GM12891 (cell line): ENCODE results near the gene SLC1A2.

Source experiments
- DNase-seq: peaks from one replicate; pipeline ENCODE4 v3.0.0; 2011; ENCODE audit warnings: low spot score; ENCODE audit not compliant: insufficient read length
- FAIRE-seq: peaks from 2 replicates; lab custom pipeline; 2011; peaks lifted over from hg19 to GRCh38; lab: Jason Lieb, UNC
- PAX5 ChIP-seq: IDR thresholded peaks from 2 replicates; pipeline ENCODE4 v1.6.1; 2011; ENCODE audit warnings: low read length, moderate library complexity, mild to moderate bottlenecking; ENCODE audit not compliant: insufficient read depth, severe bottlenecking
- POLR2A ChIP-seq: IDR thresholded peaks from 2 replicates; pipeline ENCODE4 v1.6.1; 2011; ENCODE audit warnings: low read depth, low read length, control low read depth
- POLR2AphosphoS5 ChIP-seq: IDR thresholded peaks from 2 replicates; pipeline ENCODE4 v1.6.1; 2011; ENCODE audit warnings: low read depth, low read length, control low read depth
- POU2F2 ChIP-seq: IDR thresholded peaks from 2 replicates; pipeline ENCODE4 v1.6.1; 2011; ENCODE audit warnings: low read depth, mild to moderate bottlenecking, control low read depth, low read length, moderate library complexity
- SPI1 ChIP-seq: IDR thresholded peaks from 2 replicates; pipeline ENCODE4 v1.6.1; 2011; ENCODE audit warnings: low read depth, low read length, control low read depth
- TAF1 ChIP-seq: IDR thresholded peaks from 2 replicates; pipeline ENCODE4 v1.6.1; 2011; ENCODE audit warnings: low read depth, low read length, control low read depth

SLC1A2 gene

GRCh38 chr11:35218956-35219355 is 200.4 kb downstream of the SLC1A2 start:
- DNase-seq = no peak
- no peak for FAIRE-seq
- no peak; the same call in 1 of the 2 replicates for TF ChIP-seq POLR2AphosphoS5
- TF ChIP-seq POLR2A = peak; percentile 41; the same call in 1 of the 2 replicates

GRCh38 chr11:35216962-35217678 is 202.2 kb downstream of the SLC1A2 start:
- DNase-seq (no peak), FAIRE-seq (peak; percentile 62)
- TF ChIP-seq POLR2AphosphoS5 (no peak), SPI1 (peak; percentile 57)

GRCh38 chr11:35215945-35216344 is 203.4 kb downstream of the SLC1A2 start:
- DNase-seq (no peak), FAIRE-seq (no peak)
- TF ChIP-seq POLR2AphosphoS5 (no peak), POLR2A (no peak), SPI1 (no peak), POU2F2 (no peak), PAX5 (no peak), TAF1 (no peak)

GRCh38 chr11:35214792-35215193 is 204.6 kb downstream of the SLC1A2 start:
- TF ChIP-seq POU2F2 = 0 out of 2 replicates have a peak, but pooled peaks have one; percentile 21
- no peak for TF ChIP-seq TAF1
- no peak for TF ChIP-seq POLR2A
- TF ChIP-seq POLR2AphosphoS5 = no peak
- TF ChIP-seq SPI1 = no peak
- TF ChIP-seq PAX5 = no peak
- DNase-seq = no peak
- peak; percentile 13 for FAIRE-seq

GRCh38 chr11:35214226-35214770 is 205.1 kb downstream of the SLC1A2 start:
- TF ChIP-seq PAX5 (no peak), POLR2AphosphoS5 (no peak), POU2F2 (no peak), POLR2A (no peak), TAF1 (no peak), SPI1 (no peak)
- DNase-seq = no peak

GRCh38 chr11:35211952-35212351 is 207.4 kb downstream of the SLC1A2 start:
- FAIRE-seq (no peak), DNase-seq (no peak)
- TF ChIP-seq POLR2A (no peak), SPI1 (peak; percentile 67; the same call in 1 of the 2 replicates)

More at GRCh38 chr11:35214226-35214770, 205.1 kb downstream of the SLC1A2 start:
- FAIRE-seq = no peak

- TF ChIP-seq SPI1 (no peak), POLR2A (peak; percentile 52; the same call in 1 of the 2 replicates), TAF1 (no peak), POU2F2 (no peak), POLR2AphosphoS5 (peak; percentile 70), PAX5 (no peak)
- FAIRE-seq = peak; percentile 28
- DNase-seq = no peak
These were observed 208.3 kb downstream of the SLC1A2 start for GRCh38 chr11:35210876-35211546.

GRCh38 chr11:35208795-35209194 is 210.6 kb downstream of the SLC1A2 start:
- no peak for FAIRE-seq
- no peak for DNase-seq
- peak; percentile 17; the same call in 1 of the 2 replicates for TF ChIP-seq POLR2A
- TF ChIP-seq POLR2AphosphoS5 = peak; percentile 62
- no peak for TF ChIP-seq PAX5

- TF ChIP-seq TAF1 (no peak), POLR2AphosphoS5 (peak; percentile 64; the same call in 1 of the 2 replicates), PAX5 (no peak), SPI1 (no peak), POLR2A (peak; percentile 52)
- DNase-seq (no peak), FAIRE-seq (no peak)
These were observed 211.6 kb downstream of the SLC1A2 start for GRCh38 chr11:35207471-35208403.
